ENCODE measurements around the gene ARHGAP26.

DNA sequence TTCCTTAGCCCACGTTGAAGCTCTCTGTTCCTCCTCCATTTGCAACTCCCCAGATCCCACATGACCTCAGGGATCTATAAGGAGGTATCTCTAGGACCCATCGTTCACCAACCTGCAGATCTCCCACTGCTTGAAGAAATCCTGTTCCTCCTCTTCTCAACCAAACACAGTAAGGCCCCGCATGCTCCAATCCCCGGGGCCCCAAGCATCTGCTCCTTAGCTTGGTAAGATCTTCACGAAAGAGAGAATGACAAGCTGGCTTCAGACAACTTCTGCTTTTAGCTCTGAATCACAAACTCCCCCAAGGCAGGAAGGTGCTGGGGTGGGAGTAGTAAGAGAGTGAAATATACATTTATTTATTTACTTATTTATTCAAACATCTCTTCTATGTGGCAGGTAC lies 33.0 kb upstream of the ARHGAP26 start:
- TF ChIP-seq, protein P1, sequence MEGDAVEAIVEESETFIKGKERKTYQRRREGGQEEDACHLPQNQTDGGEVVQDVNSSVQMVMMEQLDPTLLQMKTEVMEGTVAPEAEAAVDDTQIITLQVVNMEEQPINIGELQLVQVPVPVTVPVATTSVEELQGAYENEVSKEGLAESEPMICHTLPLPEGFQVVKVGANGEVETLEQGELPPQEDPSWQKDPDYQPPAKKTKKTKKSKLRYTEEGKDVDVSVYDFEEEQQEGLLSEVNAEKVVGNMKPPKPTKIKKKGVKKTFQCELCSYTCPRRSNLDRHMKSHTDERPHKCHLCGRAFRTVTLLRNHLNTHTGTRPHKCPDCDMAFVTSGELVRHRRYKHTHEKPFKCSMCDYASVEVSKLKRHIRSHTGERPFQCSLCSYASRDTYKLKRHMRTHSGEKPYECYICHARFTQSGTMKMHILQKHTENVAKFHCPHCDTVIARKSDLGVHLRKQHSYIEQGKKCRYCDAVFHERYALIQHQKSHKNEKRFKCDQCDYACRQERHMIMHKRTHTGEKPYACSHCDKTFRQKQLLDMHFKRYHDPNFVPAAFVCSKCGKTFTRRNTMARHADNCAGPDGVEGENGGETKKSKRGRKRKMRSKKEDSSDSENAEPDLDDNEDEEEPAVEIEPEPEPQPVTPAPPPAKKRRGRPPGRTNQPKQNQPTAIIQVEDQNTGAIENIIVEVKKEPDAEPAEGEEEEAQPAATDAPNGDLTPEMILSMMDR (IDR thresholded peaks at IDR 0.05) = no peak
- TF ChIP-seq POLR2A (IDR thresholded peaks at IDR 0.05) = no peak
